Measurements from ENCODE around the gene CCER1.

CCER1 gene

GRCh38 chr12:90920222-90920621 is 34.8 kb downstream of the CCER1 start:
- no peak for DNase-seq (ENCODE audit: low read depth)

- DNase-seq (ENCODE audit: low read depth) = no peak
Measured at GRCh38 chr12:90917431-90917830, 37.5 kb downstream of the CCER1 start.

- no peak for DNase-seq (ENCODE audit: low read depth)
Measured at GRCh38 chr12:90916516-90916915, 38.5 kb downstream of the CCER1 start.

GRCh38 chr12:90915353-90915752 is 39.6 kb downstream of the CCER1 start:
- no peak for DNase-seq (ENCODE audit: low read depth)

GRCh38 chr12:90910958-90911357 is 44.0 kb downstream of the CCER1 start:
- no peak for DNase-seq (ENCODE audit: low read depth)

GRCh38 chr12:90909069-90909770 is 45.8 kb downstream of the CCER1 start:
- no peak for DNase-seq (ENCODE audit: low read depth)

- DNase-seq (ENCODE audit: low read depth) = no peak
Measured at GRCh38 chr12:90908465-90908864, 46.5 kb downstream of the CCER1 start.

GRCh38 chr12:90905691-90906370 is 49.1 kb downstream of the CCER1 start:
- no peak for DNase-seq (ENCODE audit: low read depth)

- DNase-seq (ENCODE audit: low read depth) = no peak
Measured at GRCh38 chr12:90902596-90902995, 52.4 kb downstream of the CCER1 start.

Measured in activated T-helper 1 cell treated with Interleukin-2 at 50 U/mL for 16 hours (primary cell).